HuH-7.5 (cell line): ENCODE measurements around the gene PARP3.

Source experiments
- DNase-seq: peaks from one replicate; pipeline ENCODE4 v3.0.0; 2011; ENCODE audit warnings: low spot score

Gene PARP3

DNA sequence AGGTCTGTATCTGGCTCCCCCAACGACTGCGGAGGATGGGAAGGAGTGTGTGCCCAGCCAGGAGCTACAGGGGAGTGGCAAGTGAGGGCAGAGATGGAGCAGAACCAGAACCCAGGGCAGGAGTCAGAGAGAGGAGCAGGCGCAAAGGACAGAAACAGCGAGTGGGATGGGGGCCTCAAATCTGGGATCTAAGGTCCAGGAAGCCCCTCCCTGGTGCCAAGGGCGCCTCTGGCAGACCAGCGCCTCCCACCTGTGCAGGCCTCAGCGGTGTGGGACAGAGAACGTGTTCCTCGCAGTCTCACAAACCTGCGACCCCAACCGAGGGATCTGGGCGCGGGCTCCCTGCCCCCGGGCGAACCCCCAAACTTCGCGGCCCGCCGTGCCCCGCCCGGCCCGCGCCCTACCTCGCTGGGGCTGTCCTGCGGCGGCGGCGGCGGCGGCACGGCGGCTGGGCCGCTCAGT, 24.8 kb downstream of the PARP3 start:
- DNase-seq = no peak

DNA sequence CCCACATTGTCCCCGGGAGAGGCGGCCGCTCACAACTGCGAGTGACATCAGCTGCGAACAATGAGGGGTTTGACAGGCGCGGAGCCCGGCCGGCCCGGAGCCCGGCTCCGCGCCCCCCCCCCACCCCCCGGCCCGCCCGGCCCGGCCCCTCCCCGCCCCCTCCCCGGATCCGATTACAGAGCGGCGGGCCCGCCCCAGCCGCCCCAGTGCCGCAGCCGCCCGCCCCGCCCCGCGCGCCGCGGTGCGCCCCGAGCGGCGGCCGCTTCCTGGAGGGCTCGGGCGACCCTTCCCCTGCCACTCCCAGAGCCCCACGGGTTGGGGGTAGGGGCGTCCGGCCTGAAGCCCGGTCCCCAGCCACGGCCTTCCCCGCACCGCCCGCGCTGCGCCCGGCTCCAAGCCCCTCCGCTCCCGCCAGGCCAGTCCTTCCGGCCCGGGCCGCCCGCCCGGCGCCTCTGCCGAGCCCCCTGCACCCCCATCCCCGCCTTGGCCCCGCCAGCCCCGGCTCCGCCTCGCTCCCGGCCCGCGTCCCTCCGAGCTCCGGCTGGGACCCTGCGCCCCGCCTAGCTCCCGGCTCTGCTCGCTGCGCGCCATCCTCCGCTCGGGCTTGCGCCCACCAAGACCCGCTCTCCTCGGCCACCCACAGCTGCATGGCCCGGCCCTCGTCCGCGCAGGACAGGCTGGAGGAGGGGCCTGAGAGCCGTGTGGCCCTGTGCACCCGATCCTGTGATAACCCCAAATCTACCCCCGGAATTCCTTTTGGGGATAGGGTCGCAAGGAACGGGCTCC, 25.4 kb downstream of the PARP3 start, which contains the start of gene PCBP4:
PCBP4 (minus strand) TSS at position 71 of the 786 bp plus-strand sequence. CDS start 6,214 bp downstream, outside the sequence.
- DNase-seq = peak; percentile 77

DNA sequence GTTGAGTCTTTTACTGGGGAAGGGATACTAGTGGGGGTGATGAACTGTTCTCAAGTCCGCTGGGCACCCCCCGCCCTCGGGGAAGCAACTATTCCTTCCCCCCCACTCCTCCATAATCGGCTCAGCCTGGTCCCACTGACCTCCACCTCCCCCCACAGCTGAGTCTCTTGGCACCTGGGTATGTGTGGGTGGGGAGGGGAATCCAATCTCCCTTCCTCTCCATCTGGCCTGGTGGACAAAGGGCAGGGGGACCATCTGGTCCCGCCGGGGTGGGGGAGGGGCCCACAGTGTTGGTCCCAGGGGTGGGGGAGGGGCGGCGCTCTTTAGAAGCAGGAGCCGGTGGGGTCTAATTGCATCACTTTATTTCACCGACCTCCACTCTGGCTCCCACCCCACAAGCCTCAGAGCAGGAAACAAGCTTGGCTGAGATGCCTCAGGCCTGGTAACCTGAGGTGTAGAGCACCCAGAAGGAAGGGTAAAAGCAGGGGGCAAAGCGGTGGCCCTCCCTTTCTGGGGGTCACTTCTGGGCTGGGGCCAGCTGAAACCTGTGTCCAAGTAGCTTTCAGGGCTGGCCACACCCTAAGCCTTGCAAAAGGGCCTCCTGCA, 26.1 kb downstream of the PARP3 start:
- DNase-seq = no peak

DNA sequence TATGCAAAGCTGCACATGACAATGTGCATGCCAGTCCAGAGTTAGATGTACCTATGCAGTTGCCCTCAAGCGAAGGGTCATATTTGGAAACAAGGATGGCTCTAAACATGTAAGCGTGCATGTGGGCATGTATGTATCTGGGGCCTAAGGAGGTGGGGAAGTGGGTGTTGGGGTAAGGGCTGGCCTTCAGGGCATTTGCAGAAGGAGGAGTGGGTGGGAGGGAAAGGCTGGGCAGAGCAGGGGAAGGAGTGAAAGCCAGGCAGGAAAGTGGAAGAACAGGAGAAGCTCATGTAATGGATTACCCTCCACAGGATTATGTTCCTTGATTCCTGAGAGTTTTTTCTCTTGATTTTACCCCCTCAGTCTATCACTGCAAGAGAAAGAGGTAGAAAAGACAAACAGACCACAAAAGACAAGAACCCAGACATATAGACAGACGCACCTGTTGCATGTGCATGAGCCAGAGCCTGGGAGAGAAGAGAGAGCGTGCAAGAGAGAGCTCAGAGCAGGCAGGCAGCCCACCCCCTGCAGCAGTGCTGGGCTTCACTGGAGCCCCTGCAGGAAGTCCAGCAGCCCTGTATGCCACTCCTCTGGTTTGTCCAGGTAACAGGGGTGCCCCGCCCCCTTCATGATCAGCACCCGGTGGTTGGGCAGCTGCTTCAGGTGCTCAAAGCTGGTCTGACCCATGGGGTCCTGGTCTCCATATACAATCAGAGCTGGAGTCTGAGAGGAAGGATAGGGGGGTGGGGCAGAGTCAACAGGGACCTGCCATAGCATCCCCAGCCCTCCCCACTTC, 26.9 kb downstream of the PARP3 start:
- DNase-seq = no peak

DNA sequence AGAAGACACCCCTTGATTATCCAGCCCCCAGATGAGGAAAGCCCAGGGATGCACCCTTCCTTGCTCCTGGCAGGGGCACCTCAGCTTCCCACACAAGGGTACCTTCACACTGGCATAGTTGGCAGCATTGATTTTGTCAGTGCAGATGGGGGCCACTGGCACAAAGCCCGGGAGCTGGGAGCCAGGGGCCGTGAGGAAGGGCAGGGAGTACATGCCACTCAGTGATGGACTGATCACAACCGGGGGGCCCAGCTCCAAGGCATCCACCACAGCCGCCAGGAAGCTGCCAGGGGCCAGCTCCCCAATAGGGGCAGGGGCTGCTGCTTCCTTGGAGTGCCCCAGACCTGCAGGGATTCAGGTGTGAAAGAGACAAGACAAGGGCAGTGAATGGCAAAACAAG, 27.7 kb downstream of the PARP3 start:
- no peak for DNase-seq

DNA sequence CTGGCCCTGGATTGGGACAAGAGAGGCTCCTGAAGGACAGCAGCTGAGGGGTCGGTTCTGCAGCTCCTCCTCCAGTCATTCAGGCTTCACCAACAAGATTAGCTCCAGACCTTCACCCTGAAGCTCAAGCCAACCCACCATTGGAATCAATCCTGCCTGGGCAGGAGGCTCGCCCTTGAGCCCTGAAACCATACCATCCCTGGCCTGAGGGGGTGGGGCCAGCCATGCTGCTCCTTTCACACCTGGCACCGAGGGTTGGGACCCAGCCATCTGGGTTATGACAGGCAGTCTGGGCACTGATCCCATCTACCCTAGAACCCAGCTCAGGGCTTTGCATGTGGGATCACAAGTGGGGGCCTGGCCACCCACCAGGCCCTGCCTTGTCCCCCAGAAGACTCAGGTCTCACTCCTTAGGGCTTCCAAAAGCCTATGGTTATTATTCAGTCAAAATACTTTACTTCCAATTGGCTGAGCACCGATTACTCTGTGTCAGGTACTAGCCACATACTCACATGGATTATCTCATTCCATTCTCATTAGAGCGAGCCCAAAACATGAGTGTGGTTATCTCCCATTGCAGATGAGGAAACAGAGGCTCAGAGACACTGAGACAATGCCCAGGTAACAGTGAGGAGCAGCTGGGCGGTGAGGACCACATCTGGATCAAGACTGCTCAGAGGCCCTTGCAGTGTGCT, 28.6 kb downstream of the PARP3 start:
- DNase-seq = no peak

DNA sequence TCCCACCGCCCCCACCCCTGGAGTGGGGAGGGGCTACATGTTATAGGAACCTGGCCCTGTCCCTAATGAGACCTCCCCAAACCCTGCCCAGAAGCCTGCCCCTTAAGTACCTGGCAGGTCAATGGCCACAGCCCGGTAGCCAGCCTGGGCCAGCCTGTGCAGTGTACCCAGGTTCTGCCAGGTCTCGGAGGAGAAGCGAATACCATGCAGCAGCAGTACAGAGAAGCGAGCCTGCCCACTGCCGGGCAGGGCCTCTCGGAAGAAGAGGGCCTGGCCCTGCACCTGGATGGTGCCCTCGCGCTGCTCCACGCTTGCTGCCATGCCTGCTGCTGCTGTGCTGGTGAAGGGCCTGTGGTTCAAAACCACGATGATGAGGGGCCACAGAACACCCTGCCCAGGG, 29.2 kb downstream of the PARP3 start:
- no peak for DNase-seq

DNA sequence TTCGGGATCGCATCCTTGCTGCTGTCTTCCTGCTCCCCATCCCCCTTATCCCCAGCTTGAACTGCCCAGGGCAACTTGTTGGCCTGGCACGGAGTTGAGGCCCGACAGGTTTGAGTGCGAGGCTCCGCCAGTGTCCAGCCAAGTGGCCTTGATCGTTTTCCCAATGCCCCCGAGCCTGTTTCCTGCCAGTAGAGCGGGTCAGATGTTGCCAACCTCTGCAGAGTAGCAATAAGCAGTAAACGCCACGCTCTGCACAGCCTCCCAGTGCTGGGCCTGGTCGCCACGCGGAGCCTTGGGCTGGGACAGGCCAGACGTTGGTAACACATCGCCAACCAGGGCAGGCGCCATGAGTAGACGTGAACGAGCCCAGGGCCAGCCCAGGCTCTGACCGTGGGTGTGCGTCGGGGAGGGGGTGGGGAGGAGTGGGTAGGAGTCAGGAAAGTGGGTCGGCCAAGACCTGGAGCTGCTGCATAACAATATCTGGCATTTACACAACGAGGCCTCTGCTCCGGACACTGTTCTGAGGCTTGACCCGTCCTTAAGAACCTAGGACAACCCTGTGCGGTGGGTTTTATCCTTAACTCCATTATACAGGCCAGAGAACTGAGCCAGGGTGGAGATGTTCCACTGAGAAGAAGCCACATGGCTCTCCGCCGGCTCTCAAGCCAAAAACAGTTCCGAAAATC, 32.3 kb downstream of the PARP3 start:
- no peak for DNase-seq

DNA sequence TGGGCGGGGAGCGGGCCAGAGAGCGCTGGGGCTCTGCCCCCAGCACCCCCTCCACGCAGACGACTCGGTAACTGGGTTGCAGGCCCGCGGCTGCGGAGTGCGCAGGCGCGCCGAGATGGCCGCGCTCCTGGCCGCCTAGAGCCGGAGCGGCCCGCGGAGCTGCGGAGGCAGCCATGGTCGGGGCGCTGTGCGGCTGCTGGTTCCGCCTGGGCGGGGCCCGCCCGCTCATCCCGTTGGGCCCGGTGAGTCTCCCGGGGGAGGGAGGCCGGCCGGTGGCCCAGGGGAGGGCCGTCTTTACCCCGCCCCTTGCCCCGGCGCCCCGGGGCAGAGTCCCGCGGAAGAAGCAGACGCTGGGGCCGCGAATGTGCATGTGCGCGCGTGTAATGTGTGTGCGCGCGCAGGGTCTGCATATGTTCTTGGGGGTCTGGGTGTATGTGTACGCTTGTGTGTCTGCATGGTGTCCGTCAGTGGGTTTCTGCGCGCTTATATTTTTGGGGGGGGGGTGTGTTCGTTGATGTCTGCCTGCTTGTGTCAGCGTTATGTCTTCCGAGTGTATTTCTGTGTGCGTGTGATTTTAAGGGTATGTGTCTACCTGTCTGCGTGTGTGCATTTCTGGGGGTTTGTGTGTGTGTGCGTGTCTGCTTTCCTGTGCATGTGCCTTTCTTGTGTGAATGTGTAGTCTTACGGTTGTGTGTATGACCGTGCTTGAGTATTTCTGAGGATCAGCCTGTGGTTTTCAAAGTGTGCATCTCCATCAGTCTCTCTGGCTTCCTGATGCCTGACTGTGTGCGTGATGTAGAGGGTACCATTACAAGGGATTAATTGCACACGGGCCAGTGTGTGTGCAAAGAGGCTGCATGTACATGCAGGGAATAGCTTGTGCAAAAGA, 33.0 kb downstream of the PARP3 start, which contains the start of gene ABHD14A:
ABHD14A (plus strand) TSS at position 102 of the 889 bp plus-strand sequence; CDS start at position 174, 72 bp downstream.
- DNase-seq = peak; percentile 78

DNA sequence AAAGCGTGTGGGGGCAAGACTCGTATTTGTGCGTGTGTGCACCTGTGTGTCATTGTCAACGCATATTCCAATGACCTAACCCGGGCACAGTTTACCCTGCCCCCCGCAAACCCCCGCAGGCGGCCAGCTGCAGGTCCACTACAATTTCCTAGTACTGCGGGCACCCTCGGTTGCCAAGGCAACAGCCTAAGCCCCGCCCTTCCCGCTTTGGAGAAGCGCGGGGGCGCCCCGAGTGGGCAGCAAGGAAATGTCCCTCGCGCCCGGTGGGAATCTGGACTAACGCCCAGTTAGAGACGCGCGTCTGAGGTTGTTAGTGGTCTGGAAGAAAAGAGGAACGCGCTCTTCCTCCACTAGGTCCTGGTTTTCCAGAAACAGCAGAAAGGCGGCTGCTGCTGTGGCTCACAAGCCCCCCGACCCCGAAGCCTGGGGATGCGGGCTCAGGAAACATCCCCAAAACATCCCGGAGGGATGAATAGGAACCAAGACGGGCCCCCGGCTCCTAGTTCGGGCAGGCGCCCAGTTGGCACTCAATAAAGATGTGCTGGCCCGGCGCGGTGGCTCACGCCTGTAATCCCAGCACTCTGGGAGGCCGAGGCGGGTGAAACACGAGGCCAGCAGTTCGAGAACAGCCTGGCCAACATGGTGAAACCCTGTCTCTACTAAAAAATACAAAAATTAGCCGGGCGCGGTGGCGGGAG, 33.8 kb downstream of the PARP3 start:
- DNase-seq = no peak

DNA sequence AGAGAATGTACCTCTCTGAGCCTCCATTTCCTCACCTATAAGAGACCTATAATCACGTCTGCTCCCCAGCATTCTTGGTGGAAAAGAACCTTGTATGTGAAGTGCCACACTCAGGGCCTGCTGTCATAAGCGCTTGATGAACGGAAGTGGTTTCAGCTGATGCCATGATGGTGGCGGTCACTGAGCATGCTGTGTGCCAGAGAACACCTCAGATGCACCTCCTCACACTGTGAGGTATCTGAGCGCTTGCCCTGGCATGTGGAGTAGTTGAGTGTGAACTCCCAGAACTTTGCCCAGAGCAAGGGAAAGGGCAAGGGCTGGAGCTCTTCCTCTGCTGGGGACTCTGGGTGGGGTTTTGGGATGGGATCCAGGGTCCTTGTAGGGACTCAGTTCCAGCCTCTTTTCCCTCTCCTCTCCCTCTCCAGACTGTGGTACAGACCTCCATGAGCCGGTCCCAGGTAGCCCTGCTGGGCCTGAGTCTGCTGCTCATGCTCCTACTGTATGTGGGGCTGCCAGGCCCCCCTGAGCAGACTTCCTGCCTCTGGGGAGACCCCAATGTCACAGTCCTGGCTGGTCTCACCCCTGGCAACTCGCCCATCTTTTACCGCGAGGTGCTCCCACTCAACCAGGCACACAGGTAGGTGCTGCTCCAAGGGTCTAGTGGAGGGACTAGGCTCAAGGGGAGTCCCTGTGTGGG, 35.4 kb downstream of the PARP3 start:
- no peak for DNase-seq

DNA sequence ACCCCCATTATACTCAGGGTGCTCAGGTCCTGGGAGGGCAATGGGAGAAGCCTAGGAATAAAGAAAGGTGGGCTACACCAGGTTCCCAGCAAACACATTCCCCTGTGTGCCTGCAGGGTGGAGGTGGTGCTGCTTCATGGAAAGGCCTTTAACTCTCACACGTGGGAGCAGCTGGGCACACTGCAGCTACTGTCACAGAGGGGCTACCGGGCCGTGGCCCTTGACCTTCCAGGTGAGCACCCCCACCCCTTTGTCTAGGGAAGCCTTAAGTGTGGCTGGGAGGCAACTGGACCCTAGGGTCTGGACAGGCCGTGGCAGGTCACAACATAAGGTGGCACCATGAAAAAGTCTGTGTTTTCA, 36.0 kb downstream of the PARP3 start:
- no peak for DNase-seq

DNA sequence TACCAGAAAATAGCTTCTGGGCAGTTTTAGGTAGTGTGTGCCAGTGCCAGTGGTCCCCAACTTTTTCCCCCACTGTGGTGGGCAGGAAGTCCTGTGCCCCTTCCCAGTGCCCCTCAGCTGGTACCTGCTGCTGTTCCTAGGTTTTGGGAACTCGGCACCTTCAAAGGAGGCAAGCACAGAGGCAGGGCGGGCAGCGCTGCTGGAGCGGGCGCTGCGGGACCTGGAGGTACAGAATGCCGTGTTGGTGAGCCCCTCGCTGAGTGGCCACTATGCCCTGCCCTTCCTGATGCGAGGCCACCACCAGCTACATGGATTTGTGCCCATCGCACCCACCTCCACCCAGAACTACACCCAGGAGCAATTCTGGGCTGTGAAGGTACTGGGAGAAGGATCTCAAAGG, 38.1 kb downstream of the PARP3 start:
- no peak for DNase-seq

DNA sequence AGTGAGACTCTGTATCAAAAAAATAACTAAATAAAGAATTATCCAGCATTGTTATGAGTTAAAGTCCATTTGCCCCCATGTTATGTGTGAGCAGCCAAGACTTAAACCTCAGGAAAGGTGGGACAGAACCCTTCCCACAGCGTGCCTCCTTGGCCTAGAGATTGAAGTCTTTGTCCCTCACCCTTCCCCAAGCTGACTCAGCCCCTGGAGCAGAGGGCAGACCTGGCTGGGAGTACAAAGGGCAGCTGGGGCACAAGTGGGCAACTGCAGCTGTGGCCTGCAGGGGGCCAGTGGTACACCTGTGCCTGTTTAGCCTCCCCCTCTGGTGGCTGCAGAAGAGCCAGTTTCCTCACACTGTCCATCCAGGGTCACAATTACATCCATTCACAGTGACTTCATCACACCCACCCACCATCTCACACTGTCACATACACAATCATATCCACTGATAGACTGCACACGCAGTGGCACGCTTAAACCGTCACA, 40.2 kb downstream of the PARP3 start:
- DNase-seq = peak; percentile 99

DNA sequence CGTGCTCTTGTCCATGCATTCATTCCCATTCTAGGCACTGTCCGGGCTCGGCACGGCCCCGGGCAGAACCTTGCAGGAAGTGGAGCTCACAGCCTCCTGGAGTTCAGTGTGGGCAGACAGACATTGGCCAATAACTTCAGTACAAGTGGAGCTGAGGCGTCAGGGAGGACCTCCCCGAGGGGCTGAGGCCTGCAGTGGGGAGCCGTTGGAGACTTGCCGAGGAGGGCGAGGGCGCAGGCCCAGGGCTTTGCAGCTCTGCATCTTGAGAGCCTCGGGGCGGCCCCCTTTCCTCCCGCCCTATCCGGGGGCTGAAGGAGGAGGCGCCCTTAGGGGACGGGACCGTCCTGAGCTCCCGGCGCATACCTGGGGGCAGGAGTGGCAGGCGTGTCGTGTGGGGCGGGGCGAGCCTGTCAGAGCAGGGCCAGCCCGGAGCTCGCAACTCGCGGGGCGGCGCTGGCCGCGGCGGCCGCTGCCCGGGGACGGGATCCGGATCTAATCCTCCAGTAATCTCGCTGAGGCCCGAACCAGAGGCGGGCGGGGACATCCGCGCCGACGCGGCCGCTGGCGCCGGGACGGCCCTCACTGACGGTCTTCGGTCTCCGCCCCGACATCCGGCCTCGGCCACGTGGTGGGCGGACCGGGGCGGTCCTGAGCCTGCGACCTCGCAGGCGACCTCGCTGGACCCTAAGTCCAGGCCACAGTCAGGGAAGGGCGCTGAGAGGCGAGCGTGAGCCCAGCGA, 40.8 kb downstream of the PARP3 start, which contains the start of gene ACY1:
ACY1 (plus strand) TSS at position 698 of the 740 bp plus-strand sequence. CDS start 530 bp downstream, outside the sequence.
- peak; percentile 97 for DNase-seq

DNA sequence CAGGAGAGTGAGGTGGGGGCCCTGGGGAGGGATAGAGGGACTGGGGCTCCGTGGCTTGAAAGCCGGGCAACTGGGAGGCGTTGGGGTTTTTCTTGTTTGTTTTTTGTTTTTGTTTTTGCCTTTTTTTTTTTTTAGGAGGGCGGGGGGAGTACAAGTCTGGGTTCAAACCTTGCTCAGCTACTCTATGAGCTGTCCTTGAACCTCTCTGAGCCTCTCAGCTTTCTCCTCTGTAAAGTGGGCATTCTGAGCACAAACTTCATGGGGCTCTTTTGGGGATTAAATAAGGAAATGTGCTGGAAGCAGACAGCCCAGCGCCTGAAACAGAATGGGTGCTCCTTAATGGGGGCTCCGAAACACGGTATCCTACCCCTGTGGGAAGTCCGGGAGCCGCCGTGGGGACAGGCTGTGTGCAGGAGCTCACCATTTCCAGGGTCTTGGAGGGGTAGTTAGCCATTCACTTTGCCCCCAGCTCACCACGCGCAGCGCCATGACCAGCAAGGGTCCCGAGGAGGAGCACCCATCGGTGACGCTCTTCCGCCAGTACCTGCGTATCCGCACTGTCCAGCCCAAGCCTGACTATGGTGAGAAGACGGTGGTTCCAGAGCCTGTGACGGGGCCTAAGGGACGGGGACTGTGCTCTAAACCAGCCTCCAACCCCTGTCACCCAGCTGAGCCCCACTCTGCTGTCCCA, 41.6 kb downstream of the PARP3 start:
- no peak for DNase-seq

DNA sequence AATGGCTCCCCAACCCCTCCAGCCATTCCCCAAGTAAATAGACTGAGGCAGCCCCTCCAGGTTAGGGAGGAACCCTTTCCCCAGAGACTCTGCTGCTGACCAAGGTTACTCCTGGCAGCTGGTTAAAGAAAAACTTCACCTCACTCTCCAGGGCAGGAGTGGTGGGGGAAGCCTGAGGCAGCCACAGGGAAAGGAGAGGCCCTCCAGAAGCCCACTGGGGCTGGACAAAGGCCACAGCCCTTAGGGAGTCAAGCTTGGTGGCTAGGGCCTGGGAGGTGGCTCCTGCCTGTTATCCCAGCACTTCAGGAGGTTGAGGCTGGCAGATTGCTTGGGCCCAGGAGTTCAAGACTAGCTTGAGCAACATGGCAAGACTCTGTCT, 42.1 kb downstream of the PARP3 start:
- no peak for DNase-seq

DNA sequence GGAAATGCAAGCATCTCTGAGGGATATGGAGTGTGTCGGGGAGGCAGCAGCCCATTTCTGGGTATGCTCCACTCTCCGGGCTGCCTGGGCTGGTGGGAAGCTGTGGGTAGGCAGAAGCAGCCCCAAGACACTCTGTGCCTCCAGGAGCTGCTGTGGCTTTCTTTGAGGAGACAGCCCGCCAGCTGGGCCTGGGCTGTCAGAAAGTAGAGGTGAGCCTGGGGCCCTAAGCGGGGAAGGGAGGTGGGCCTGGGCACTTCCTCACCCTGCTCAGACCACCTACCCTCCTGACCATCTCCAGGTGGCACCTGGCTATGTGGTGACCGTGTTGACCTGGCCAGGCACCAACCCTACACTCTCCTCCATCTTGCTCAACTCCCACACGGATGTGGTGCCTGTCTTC, 42.9 kb downstream of the PARP3 start:
- DNase-seq = no peak
